Measurements from ENCODE around the gene COX6A2.
A peak's percentile ranks its signal among the peaks of the same experiment; 100 is the strongest.

DNA sequence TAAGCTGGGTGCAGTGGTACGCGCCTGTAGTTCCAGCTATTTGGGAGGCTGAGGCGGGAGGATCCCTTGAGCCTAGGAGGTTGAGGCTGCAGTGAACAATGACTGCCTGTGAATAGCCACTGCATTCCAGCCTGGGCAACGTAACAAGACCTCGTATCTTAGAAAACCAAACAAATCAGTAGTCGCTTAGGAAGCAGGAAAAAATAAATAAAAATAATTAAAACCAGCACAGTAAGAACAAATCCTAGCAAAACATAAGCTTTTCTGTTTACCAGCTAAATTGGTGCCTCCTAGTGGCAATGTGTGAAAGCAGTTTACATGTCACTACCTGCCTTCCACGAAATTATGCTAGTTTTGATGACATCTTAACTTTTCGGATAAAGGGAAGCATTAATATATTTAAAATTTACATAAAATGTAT is 32.4 kb upstream of the COX6A2 start:
- TF ChIP-seq, protein P1, sequence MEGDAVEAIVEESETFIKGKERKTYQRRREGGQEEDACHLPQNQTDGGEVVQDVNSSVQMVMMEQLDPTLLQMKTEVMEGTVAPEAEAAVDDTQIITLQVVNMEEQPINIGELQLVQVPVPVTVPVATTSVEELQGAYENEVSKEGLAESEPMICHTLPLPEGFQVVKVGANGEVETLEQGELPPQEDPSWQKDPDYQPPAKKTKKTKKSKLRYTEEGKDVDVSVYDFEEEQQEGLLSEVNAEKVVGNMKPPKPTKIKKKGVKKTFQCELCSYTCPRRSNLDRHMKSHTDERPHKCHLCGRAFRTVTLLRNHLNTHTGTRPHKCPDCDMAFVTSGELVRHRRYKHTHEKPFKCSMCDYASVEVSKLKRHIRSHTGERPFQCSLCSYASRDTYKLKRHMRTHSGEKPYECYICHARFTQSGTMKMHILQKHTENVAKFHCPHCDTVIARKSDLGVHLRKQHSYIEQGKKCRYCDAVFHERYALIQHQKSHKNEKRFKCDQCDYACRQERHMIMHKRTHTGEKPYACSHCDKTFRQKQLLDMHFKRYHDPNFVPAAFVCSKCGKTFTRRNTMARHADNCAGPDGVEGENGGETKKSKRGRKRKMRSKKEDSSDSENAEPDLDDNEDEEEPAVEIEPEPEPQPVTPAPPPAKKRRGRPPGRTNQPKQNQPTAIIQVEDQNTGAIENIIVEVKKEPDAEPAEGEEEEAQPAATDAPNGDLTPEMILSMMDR (IDR thresholded peaks at IDR 0.05; ENCODE audit: poor library complexity) = peak; percentile 64
- TF ChIP-seq EZH2phosphoT487 (IDR thresholded peaks at IDR 0.05; ENCODE audit: low read depth, severe bottlenecking, unreplicated experiment) (no peak), EZH2 (IDR thresholded peaks at IDR 0.05; ENCODE audit: borderline replicate concordance) (no peak)

All from hepatocyte (in vitro differentiated cells).